Hematopoietic multipotent progenitor cell treated with erythropoietin and hydrocortisone succinate and interleukin-3 and kit ligand, for 4 days (in vitro differentiated cells): ENCODE measurements around the gene EMC6.
"Not testable (repeated sequence)": the region's sequence is repeated elsewhere in the genome, so short reads cannot be mapped to it uniquely, and the experiment has no call there.

Source experiments
- DNase-seq: peaks from one replicate; pipeline ENCODE4 v3.0.0-alpha.2; 2015

The EMC6 gene

DNA sequence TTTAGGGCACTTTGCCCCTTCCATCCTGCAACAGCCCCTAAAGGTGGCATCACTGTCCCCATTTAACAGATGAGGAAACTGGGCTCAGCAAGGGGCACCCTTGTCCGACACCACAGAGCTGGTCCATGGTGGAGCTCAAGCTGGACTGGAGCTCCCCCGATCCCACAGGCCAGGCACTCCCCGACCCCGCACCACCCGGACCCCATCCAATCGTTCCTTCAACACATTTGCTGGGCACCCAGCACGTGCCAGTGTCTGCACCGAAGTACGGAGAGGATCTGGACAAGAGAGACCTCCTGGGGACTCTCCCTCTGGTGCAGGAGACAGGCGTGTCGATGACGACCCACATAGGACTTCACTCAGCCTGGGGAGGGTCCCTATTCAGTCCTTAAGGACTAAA lies 13.4 kb downstream of the EMC6 start:
- no peak for DNase-seq

DNA sequence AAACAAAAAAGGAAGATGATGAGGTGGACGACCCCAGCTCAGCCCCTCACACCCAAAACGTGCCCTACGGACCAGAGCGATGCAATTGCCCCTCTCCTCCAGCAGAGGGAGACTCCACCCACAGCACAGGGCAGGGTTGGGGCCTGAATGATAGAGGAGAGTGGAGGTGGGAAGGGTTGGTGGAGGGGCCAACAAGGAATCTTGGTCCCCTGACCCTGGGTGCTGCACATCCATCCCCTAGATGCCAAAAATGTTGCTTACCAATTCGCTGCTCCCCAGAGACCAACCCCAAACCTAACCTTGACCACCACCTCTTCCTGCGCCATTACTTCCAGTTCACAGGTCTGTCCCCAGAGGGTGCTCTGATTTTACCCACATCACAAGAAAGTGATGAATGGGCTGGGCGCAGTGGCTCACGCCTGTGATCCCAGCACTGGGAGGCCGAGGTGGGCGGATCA lies 14.5 kb downstream of the EMC6 start:
- DNase-seq, result peak; percentile 82

DNA sequence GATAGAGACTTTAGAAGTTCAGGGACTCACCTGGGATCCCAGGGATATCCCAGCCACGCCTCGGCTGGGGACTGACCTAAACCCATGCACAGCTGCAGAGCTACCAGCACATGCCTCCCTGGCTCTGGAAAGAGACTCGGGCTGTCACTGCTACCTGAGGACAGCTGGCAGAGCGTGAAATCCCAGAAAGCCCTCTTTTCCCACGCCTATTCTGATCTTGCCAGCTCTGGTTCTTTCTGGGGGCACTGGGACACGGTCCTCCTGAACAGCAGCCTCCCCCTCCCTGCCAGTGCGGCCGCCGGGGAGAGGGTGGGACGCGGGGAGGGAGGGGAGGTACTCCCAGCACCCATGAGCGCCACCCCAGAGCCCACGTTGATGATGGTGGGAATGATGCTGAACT lies 16.6 kb downstream of the EMC6 start:
- no peak for DNase-seq

DNA sequence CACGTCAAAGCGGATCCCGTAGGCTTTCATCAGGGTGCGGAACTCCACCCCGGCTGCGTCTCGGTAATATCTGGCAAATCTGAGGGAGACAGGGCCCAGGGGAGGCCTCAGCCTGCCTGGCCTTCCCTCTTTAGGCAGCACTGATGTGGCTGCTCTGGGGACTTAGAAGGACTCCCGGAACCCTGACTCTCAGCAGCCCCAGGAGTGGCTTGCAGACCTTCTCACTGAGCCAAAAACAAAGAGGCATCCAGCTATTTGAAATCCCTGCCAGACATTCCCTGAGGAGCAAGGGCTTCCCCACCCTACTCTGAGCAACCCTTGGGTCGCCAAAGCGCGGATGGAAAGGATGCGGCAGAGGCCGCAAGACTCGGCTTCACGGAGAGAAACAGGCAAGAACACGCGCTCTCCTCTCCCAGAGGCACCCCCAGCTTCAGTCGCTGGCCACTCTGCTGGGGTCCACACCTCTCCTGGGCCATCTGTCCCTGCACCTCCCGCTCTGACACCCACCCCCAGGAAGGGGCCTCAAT lies 19.5 kb downstream of the EMC6 start:
- no peak for DNase-seq

DNA sequence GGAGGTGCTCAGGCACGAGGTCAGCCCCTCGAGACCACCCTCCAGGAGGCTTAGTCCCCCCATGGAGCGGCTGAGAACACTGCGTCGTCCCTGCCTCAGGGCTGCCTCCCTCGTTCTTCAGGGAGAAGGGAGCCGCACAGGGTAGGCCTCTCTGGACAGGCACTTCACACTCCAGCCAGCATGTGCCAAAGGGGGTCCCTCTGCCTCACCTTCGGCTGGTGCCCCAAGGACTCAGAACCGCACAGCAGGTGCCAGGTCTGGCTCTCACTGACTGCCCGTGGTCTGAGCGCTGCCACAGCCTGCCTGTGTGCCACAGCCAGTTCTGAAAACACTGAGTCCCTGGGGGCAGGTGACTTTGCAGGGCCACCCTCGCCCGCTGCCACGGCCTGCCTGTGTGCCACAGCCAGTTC lies 20.2 kb downstream of the EMC6 start:
- no peak for DNase-seq

DNA sequence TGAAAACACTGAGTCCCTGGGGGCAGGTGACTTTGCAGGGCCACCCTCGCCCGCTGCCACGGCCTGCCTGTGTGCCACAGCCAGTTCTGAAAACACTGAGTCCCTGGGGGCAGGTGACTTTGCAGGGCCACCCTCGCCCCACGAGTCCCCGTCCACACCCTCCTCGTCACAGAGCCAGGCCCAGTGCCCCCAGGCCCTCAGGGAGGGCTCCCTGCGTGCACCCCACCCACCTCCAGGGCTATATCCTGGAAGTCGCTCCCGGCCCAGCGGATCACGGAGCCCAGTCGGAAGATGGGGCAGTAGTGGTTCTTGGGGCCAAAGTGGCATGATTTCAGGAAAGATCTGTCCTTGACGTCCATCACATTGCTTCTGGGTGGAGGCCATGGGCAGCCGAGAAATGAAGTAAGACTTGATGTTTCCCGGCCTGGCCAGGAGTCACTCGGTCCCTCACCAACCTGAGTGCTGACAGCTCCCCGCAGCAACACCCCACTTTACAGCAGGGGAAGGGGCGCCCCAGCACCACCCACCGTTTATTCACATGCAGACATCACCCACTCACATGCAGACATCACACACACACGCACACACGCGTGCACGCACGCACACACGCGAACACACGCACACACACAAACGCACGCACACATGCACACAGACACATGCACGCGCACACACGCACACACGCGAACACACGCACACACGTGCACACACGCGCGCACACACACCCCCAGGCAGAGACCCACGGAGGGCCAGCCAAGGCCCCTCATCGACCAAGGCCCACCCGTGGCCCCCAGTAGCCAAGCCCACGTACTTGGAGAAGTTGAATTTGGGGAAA lies 20.9 kb downstream of the EMC6 start:
- no peak for DNase-seq

DNA sequence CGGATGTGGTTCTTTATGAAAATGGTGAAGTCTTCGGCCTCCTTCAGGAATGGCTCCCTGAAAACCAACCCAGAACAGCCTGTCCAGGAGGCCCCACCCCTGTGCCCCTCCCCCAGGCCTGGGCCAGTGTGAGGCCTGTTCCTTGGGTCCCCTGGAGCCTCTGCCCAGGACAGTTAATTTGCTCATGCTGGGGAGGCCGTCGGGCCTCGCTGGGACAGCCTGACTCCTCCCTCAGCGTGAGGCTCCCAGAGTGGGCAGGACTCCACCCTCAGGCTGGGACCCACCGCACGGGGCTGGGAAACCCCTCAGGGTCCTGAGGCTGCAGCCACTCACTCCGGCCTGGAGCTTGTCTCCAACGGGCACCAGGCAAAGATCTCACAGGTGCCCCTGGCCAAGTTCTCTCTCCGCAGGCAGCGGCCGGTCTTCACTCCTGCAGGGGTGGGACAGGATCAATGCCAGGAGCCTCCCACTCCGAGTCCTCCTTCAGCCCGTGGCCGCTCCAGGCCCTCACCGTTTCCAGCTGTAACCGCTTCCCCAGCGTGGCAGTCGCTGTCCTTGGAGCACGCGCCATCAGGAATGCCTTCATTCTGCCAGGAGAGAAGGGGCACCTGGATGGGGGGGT lies 21.6 kb downstream of the EMC6 start:
- no peak for DNase-seq

DNA sequence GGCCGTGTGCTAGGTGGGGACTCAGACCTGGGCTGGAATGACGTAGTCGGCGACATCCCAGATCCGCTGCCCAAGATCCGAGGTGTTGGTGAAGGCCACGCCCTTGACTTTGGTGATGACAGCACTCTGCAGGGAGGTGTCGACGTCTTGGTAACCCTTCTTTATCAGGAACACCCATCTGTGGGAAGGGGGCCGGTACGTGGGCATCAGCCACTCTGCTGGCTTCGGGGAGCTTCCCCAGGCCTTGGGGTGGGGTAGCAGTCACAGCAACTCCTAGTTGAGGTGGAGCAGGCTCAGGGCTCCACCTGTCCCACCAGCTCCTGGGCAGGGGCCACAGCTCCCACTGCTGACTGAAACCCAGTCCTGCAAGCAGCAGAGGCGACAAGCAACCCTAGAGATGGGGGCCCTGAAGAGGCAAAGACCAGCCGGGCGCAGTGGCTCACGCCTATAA lies 23.0 kb downstream of the EMC6 start:
- DNase-seq, result peak; percentile 41

DNA sequence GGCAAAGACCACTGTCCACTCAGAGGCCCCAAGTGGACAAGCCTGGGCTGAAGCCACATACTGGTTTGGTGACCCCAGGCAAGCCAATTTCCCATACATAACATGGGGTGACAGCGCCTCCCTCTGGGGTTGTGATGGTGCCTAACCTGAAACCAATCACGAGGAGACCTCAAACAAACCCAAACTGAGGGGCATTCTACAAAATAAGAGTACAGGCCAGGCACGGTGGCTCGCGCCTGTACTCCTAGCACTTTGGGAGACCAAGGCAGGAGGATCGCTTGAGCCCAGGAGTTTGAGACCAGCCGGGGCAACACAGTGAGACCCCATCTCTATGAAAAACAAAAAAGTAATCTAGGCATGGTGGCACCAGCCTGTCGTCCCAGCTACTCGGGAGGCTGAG lies 23.7 kb downstream of the EMC6 start:
- no peak for DNase-seq

DNA sequence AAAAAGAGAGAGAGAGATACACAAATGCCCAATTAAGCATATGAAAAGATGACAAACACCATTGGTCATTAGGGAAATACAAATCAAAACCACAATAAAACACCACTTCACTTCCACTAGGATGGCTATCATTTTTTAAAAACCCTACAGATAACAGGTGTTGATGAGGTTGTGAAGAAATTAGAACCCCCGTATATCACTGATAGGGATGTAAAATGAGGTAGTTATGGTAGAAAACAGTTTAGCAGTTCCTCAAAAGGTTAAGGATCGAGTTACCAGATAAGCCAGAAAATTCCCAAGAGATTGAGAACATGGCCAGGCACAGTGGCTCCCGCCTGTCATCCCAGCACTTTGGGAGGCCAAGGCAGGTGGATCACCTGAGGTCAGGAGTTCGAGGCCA lies 24.5 kb downstream of the EMC6 start:
- DNase-seq, result no peak

DNA sequence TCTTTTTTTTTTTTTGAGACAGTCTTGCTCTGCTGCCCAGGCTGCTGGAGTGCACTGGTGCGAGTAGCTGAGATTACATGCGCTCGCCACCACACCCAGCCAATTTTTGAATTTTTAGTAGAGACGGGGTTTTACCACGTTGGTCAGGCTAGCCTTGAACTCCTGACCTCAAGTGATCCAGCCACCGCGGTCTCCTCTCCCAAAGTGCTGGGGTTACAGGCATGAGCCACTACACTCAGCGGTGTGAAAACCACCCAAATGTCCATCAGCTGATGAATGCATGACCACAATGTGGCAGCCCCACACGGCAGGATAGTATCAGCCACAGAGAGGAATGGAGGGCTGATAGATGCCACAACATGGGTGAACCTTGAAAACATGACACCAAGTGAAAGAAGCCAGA lies 25.2 kb downstream of the EMC6 start:
- DNase-seq, result peak; percentile 75

DNA sequence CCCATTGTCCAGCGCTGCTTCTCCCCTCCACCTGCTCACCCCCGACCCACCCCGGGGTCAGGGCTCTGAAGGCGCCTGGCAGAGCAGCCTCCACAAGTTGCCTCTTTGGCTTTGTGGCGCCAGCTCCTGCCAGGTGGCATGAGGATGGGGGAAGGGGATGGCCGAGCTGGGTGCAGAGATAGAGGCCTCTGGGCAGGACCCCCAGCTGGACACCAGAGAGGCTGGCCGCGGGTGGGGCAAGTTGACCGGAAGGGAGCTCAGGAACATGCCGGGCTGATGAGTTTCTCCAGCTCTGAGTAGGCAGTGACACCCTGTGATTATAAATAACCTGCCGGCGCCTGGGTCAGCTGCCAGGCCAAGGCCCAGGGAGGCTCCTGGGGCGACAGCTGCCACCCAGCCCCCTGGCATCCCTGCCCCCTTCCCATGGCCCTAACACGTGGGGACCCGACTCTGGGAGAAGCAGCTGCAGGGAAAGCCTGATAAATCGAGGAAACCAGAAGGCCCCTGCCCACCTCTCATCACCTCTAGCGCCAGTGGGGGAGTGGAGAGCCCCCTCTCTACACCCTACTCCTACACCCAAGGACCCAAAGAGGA lies 26.6 kb downstream of the EMC6 start:
- no peak for DNase-seq

DNA sequence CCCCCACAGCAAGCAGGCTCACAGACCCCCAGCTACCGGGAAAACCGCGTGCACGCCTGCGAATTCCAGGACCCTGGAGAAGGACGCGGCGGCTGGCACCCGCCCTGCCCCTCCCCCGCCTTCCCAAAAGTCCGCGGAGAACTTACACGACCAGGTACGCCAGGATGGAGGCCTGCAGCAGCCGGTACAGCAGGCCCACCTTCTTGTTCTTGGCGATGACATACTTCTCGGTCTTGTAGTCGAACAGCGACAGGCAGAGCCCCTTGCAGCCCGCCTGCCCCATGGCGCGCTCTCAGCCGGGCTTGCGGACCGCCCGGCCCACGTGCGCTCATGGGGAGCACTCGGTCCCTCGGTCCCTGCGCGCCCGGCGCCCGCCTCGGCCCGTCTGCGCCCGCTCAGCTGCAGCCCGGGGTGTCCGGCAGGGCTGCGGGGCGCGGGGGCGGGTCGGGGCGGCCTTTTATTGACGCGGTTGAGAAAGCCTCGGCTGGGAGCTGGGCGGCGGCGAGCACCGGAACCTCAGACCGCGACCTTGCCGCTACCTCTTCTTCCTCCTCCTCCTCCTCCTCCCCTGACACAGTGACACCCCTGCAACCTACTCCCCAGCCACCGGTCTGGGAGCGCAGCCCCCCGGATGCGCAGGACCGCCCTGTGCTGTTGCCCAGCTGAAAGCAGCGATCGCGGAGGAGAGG lies 27.3 kb downstream of the EMC6 start, which contains the start of gene P2RX5:
Gene P2RX5, minus strand, starts transcription at position 433 of the 689 bp plus-strand sequence. Its CDS starts 150 bp downstream, at position 283.
- peak; percentile 80 for DNase-seq

DNA sequence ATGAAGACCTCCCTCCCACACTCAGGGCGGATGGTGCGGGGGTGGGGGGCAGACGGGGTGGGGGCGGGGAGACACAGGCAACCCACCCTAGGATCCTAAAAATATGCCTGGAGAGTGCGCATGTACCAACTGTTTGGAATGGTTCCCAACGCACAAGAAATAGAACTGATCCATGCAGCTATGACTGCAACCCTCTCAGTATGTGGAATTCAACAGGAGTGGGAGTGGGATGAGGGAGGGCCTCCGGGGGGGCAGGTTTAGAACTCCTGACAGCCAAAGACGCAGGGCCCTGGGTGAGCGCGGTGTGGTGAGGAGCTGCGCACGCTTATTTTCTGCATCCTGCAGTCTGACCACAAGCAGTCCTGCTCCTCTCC lies 28.5 kb downstream of the EMC6 start:
- DNase-seq, result no peak

DNA sequence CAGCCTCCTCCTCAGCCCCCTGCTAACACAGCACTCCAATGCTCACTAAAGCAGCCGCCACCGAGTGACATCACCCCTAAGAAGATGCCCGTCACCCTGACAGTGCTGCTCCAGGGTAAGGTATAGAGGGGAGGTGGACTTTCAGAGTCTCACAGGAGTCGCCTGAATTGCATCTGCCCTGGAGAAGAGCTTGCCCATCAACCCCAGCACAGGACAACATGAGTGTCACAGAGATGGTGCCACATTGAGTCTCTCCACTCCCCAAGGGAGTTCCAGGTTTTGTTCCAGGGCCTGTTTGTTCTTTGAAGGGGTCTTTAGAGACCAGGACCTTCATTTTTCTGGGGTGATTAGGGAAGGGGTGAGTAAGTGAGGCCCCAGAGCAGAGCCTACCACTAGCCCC lies 29.5 kb downstream of the EMC6 start:
- no peak for DNase-seq

DNA sequence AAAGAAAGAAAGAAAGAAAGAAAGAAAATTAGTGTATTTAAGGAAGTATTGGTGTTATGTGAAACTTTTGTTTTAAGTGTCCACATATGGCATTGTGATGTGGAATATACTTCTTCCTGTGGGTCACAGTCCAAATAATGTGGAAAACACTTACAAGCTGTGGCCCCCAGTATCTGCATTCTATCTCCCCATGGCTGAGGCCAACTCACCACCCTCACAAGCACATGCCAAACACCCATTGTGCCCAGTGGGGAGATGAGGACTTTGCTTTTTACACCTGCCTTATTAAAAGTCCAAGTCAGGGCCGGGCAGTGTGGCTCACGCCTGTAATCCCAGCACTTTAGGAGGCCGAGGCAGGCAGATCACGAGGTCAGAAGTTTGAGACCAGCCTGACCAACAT lies 31.3 kb downstream of the EMC6 start:
- no peak for DNase-seq

DNA sequence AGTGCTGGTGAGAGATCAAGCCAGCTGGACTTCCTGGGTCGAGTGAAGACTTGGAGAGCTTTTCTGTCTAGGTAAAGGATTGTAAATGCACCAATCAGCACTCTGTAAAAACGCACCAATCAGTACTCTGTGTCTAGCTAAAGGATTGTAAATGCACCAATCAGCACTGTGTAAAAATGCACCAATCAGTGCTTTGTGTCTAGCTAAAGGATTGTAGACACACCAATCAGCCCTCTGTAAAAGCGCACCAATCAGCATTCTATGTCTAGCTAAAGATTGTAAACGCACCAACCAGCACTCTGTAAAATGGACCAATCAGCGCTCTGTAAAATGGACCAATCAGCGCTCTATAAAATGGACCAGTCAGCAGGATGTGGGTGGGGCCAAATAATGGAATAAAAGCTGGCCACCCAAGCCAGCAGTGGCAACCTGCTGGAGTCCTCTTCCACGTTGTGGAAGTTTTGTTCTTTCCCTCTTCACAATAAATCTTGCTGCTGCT lies 33.5 kb downstream of the EMC6 start:
- DNase-seq, result not testable (repeated sequence)

DNA sequence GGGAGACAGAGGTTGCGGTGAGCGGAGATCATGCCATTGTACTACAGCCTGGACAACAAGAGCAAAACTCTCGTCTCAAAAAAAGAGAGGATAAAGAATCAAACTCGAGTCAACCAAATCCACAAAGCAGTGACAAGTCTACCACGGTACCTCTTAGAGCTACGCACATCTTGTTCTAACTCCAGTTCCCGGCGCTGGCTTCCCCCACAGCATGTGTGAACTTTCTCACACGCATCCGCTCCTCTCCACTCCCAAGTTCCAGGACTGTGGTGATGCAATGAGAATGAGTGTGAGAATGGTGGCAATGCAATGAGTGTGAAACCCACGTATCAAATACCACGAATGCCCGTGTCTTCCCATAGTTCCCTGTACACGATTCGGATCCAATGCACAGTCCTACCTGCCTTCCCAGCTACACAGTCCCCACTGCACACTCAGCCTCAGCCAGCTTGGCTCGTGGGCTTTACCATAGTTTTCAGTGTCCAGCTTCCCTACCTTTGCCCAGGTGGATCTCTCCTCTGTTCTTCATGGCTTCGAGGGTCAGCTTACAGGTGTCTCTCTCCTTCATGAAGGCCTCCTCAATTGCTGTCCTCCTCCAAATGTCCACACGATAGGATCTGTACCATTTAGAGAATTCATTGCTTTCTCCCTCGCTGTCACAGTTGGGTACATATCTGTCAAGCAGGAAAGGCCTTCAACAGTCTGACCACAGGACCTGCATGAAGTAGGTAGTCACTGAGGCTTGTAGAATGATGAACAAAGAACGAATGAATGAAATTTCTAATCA lies 36.5 kb downstream of the EMC6 start:
- no peak for DNase-seq

DNA sequence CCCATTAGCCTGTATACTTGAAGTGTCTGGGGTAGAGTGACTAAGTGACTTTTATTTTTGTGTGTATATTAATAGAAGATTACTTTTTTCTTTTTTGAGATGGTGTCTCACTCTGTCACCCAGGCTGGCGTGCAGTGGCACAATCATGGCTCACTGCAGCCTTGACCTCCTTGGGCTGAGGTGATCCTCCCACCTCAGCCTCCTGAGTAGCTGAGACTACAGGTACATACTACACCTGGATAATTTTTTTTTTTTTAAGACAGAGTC lies 37.0 kb downstream of the EMC6 start:
- DNase-seq, result not testable (repeated sequence)

DNA sequence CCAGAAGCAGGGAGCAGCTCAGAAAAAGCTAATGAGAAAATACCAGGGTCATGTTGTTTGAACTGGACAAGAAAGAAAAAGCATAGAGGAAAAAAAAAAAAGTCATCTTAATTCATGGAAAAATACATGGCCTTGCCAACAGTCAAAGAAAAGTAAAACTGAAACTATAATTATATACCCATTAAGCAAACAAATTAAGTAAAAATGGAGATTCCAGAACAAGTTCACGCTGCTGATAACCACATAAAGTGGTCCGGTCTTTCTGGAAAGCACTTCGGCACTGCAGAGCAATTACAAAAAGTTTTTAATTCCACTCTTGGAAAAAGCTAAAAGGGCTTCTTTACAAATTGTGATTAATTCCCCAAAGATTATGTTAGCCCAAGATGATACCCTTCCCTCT lies 39.8 kb downstream of the EMC6 start:
- DNase-seq, result no peak

DNA sequence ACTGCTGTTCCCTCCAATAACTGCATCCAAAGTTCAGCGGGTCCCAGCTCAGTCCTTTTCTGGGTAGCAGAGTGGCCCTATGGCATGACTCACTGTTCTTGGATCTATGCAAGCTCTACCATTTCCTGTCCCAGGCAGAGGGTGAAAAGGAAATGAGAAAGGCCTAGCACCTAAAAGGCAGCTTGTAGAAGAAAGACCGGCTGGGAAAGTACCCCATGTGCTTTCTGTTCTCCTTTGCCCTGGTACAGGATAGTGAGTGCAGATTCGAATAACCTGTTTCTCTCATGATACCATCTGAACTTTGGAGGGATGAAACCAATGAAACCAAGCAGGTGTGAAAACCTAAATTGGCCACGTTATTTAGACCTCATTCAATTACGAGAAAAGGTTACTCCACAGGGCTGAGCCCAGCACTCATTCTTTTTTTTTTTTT lies 42.4 kb downstream of the EMC6 start:
- peak; percentile 82 for DNase-seq

DNA sequence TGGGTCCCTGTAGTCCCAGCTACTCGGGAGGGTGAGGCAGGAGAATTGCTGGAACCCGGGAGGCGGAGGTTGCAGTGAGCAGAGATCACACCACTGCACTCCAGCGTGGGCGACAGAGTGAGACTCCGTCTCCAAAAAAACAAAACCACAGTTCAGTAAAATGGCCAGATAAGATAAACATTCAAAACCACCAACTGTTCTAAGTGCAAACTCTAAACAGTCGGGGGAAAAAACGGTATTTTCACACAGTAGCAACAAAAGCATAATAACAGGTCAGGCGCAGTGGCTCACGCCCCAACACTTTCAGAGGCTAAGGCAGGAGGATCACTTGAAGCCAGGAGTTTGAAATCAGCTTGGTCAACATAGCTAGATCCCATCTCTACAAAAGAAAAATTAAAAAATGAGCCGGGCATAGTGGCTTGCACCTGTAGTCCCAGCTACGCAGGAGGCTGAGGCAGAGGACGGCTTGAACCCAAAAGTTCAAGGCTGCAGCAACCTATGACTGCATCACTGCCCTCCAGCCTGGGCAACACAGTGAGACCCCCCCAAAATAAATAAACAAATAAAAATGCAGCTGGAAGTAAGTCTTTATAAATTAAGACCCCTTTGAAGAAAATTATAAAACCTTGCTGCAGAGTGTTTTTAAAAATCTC lies 44.3 kb downstream of the EMC6 start:
- DNase-seq, result peak; percentile 97
